DMS53 (cell line): ENCODE data around the gene HOXB9.

ENCODE experiments used
- DNase-seq: peaks from one replicate; lab custom pipeline; 2025; lab: John Stamatoyannopoulos, UW

HOXB9 gene

DNA sequence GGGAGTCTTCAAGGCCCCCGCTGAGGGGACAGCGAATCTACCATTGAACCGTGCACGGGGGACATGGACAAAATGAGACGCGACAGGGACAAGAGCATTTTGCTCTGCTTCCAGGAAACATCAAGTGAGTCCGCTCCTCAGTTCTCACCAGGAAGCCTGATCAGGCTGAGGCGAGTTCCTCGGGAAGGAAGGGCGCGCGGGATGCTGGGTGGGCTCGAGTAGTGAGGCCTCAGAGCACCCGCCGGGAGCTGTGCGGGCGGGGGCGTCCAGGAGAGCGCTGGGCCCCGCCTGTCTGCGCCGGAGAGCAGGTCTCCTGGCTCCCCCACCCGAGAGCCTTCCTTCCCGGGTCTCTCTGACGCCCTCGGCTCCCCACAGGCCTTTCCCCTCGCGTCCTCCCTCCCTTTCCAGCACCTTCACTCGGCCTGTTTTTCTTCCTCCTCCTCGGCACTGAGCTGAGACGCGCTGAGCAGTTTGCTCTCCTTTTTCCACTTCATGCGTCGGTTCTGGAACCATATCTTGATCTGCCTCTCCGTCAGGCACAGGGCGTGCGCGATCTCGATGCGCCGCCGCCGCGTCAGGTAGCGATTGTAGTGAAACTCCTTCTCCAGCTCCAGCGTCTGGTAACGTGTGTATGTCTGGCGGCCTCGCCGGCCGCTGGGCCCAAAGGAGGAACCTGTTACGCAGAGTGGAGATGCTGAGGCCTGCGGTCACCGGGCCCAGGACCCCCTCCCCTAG is 30.0 kb downstream of the HOXB9 start:
- DNase-seq = no peak

DNA sequence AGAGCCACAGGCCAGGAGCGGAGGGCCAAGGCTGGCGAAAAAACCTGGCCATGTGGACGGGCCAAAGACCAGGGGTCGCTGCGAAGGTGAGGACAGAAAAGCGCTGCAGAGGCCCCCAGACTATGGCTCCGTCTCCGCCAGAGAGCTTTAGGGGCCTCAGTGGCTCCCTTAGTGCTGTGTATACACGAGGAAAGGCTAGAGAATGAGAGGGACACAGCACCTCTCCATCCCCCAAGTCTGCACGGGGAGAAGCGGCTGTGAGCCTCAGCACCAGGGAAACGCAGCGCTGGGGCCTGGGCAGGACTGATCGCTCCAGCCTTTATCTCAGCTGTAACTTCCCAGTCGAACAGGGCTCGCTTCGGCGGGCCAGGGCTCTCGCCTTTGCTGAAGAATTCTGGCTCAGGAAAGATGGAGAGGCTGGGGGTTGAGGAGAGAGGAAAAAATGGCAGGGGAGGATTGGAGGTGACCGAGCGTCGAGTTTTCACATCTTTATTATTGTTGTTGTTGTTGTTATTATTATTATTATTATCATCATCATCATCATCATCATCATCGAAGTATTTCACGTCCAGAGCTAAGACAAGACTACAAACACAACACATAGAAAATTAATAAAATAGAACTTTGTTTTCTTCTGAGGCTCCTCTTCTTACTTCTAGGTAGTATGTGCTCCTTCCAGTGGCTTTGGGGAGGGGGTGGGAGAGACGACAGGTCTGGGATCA is 30.7 kb downstream of the HOXB9 start:
- no peak for DNase-seq

DNA sequence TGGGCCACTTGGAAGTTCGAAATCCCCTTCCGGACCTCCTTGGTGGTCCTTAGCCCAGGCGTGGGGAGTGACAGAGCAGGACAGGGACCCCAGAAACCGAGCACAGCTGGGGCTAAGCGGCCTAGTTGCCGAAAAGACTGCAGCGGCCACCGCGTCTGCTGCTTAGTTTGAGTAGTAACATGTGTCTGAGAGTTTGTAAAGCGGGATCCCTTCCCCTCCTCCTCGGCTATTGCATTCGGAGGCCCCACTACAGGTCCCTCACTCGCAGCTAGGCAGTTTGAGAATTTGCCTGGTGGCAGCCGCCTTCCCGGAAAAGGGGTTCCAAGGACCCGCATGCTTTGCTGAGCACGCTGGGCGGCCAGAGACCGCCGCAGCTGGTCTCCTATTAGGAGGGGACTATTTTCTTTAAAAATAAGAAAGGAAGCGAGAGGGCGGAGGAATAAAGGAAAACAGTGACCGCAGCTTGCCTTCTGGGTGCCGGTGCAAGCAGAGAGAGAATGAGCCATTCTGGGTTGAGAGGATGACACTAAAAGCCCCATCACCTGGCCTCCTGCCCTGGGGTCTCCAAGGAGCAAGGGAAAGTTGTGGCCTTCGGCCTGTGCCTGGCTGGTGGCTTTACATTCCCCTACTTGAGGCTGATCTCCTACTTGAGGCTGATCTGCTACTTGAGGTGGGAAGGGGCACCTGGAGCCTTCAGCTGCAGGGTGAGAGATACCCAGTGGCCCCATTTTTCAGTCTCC is 31.4 kb downstream of the HOXB9 start:
- no peak for DNase-seq

DNA sequence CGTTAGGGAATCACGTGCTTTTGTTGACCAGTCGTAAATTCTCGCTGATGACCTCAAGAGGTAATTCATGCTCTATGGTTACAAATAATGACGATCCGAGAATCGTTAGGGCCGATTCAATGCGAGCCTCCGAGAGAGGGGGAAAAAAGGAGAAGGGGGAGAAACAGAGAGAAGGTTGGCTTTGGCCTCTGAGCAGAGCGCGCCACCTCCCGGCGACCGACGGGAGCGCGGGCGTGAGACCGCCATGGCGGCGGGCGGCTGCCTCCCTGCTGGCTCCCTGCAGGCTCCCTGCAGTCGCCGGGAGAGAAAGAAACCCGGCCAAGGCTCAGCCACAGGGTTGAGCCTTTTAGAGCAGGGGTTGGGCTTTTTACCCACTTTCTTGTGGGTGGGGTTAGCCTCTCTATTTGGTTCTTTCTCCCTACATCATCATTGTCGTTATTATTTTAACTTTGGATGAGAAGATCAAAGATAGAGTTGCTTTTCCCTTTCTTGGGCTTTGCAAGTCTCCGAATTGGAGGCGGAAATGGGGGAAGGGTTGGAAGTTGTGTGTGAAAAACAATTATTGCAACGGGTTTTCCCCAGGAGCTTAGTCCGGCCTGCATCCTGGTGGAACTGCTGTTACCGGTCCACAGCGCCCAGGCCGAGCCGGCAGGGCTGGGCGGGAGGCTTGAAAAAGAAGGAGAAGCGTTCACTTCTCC is 32.2 kb downstream of the HOXB9 start:
- DNase-seq = peak; percentile 80

DNA sequence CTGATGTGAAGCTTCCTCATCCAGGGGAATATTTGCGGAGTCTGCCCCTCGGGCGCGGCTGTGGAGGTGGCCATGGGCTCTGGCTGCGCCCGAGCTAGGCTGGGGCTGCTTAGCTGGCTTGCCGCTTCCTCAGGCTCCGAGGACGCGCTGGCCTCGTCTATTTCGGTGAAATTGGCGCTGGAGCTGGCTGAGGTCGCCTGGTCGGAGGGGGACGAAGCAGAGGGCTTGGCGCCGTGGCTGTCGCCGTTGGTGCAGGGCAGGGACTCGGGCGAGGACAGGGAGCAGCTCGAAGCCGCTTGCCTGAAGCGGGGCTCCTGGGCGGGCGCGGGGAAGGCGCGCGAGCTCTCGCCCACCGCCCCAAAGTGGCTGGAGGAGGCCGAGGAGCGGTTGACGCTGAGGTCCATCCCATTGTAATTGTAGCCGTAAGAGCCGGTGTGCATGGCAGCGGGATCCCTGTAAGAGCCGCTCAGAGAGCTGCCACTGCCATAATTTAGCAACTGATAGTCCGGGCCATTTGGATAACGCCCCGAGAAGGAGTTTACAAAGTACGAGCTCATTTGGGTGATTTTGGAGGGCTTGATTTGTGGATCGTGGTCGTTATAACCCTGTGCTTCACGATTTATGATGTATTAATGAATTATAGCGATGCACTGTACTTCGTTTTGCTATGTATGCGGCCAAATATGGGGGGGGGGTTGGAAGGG is 32.9 kb downstream of the HOXB9 start, which contains the start of gene HOXB5:
Gene HOXB5, minus strand, starts transcription at position 654 of the 704 bp plus-strand sequence. Its CDS starts 97 bp downstream, at position 557.
- peak; percentile 64 for DNase-seq

DNA sequence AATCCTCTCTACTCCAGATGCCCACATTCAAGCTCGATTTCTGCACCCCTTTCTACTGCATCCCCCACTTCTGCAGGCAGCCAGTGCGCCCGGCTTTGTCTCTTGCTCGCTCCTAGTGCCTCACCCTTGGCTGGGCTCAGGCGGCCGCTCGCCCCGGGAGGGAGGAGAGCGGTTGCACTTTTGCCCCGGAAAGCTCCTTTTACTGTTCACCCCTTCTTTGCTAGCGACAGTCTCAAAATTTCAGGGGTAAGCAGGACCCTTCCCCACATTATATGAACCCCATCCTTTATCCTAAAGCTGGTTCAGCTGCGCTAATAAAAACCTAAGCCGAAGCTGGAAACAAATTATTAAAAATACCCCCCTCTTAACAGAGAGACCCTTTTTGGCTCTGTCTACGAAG is 33.6 kb downstream of the HOXB9 start:
- peak; percentile 45 for DNase-seq

DNA sequence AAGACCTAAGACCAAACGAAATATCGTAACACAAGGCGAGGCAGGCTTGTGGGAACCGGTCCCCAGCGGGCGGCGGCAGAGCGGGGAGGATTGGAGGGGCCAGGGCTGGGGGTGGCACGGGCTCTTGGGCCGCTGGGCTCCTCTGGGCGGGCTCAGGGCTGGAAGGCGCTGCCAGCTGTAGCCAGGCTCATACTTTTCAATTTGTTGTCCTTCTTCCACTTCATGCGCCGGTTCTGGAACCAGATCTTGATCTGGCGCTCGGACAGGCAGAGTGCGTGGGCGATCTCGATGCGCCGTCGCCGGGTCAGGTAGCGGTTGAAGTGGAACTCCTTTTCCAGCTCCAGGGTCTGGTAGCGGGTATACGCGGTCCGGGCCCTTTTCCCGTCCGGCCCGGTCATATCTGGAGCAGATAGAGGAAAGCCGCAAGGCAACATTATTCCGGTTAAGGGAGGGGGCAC is 34.1 kb downstream of the HOXB9 start:
- DNase-seq = no peak

DNA sequence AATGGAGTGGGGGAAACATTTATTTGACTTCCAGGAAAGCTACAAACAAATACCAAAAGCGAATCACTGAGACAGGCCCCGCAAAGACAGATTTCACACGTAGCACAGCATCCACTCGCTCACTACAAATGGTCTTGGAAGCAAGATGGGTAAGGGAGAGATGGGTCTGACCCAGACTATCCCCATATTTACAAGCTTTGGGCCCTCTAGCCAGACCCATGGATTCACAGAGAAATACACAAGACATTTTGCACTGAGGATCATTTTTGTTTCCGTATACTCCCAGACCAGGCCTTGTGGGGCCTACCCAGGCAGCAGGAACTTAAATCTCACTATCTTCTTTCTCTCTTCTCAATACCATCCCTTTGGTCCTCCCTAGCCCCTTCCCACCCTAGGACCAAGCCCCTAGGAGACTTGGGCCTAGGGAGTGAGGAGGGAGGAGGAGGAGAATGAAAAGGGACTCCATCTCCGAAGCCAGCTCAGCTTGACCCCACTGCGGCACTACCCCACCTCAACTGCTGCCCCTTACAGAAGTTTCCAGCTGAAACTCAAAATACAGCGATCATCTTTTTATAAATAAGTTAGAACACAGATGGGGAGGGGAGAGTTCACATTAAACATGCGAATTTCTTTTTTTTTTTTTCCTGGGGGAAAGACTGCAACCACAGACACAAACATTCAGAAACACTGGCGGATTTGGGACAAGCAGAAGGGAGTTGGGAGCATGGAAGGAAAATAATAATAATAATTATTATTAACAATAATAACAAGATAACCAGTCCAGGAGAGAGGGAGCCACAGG is 34.7 kb downstream of the HOXB9 start:
- no peak for DNase-seq

DNA sequence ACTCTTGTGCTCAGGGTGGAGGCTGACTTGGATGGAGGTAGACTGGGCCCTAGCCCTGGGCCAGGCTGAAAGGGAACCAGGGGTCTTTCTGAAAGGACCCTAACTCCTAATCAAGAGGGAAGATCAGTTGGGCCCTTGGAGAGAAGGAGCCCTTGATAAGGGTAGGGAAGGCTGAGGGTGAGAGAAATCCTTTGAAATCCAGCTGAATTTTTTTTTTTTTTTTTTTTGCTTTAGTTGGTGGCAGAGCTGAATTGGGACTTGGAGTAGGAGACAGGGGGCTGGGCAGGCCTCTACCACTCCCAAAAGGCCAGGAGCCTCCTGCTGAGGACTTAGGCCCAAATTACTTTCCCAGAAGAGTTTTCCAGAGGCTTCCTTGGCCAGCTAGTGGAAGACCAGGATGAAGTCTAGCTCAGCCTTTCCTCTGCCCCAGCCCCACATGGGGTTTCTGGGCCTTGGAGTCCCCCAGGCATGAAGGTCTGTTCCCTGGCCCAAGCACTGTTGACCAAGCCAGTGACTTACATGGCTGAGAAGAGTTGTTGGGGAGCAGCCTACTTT is 35.5 kb downstream of the HOXB9 start:
- DNase-seq = no peak

DNA sequence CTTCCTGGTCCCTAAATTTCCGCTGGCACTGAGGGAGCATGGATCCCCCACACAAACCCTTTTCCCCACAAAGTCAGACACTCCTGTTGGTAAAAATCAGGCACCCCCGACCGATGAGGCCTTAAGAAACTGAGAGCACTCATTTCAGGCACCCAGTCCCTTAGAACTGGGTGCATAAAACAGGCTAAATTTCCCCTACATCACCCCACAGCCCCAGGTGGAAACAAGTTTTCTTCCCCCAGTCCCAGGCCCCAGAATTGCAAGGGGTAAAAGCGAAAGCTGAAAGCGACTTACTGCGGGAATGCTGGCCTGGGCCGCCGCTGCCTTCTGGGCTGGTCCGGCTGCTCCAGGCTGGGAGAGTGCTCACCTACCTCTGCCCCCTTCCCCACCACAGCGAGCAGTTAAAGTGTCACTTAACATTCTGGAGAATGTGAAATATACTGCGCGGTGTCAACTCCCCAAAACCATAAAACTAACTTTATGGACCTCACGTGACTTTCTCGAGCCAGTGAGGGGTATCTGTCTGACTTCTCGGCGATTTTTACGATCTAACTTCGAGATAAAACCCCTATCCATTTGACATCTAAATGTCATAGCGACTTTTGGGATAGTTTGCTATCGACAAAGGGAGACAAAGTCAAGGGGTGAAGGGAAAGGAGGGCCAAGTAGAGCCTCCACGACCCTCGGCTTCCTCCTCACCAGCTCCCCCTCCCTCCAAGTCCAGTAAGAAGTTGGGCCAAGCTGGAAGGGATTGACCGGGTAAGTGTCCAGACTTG is 36.1 kb downstream of the HOXB9 start, which contains the start of gene HOXB3:
Gene HOXB3, minus strand, starts transcription at position 411 of the 776 bp plus-strand sequence. CDS start 37,767 bp downstream, outside the sequence.
- no peak for DNase-seq

DNA sequence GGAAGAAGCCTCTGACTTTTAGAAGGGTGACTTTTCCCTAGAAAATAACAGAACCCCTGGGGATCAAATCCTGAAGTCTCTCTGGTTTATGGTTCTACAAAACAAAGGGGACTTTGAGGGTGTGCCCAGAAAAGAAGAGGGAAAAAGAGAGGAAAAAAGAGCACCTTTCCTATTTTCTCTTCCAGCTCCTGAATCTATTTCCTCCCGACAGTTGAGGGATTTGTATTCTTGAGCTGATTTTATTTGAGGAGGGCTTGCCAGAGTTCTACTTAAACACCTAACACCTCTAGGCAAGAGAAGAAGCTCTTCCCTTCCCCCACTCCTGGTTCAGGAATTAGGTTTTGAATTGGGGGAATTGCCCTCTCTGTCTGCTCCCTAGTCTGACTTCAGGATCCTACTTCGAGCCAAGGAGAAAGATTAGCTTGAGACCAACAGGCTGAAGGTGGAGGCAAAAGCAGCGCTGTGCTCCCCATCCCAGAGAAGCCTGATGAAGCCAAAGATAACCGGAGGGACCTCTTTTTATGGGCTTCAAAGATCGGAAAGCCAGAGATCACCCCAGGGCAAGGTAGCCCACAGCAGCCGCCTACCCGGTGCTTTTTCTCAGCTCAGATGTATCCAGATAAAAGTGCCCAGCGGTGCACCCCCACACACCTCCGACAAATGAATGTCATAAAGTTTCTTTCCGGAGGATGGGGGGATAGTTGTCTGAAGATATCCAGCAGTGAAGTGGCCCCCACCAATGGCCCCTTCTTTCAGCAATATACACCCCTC is 36.9 kb downstream of the HOXB9 start:
- DNase-seq = no peak

DNA sequence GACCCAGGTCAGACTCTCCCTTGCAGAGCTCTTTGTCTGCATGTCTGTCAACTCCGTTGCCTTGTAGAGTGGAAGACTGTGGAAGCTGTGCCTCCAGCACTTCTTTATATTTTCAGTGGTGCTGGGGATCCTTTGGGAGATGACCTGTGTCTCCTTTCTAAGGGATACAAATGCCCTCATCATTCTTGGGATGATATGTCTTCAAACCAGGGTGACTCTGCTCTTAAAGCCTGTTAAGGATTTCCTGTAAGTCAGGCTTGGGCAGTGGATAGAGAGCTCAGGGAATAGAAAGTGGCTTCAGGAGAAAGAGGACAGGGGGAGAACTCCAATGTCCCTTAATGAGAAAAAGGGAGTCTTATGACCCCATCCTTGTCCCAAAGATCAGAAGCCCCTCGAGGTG is 37.6 kb downstream of the HOXB9 start:
- no peak for DNase-seq

DNA sequence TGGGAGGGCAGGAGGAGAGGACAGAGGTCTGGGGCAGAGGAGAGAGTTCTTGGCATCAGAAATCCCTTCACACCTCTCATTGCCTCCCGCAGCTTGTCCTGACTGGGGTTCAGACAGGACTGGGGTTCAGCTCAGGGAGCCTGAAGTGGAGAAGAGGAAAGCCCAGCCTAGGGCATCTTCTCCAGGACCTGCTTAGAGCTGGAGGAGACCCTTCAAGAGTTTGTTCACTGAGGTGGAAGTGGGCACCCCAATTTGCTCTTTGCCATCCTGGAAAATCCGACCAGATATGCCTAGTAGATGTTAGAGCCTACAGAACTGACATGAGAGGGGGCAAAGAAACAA is 38.1 kb downstream of the HOXB9 start:
- DNase-seq = no peak

DNA sequence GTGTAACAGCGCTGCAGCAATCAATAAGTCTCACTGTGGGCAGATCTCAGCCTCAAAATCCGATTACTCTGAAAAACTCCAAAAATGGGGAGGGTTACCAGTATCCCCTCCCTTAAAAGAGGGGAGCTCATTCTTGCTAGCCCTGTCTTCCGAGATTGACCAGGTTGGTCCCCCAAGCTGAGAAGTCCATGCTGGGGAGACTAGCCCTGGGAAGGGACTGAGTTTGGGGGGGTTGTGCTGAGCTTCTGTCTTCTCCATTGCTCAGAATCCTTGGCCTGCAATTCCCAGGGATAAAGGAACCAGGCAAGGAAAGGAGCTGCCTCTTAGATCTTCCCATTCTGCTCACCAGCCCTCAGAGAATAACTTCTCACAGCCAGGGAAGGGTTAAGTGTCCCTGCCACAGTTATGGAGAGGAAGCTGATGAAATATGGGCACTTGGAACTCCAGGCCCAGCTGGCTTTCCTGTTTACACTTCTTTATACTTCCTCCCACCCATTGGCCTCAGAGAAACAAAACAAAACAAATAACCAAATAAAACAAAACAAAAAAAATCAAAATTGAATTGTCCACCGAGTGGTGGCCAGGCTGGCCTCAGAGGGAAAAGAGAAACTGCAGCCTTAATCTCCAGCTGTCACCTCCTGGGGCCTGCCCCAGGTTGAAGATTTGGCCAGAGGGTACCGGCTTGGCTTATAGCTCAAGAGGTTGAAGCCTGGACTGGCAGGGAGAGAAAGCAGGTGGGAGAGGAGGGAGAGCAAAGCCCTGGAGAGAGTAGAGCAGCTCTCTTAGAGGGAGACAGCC is 38.7 kb downstream of the HOXB9 start:
- DNase-seq = peak; percentile 63

DNA sequence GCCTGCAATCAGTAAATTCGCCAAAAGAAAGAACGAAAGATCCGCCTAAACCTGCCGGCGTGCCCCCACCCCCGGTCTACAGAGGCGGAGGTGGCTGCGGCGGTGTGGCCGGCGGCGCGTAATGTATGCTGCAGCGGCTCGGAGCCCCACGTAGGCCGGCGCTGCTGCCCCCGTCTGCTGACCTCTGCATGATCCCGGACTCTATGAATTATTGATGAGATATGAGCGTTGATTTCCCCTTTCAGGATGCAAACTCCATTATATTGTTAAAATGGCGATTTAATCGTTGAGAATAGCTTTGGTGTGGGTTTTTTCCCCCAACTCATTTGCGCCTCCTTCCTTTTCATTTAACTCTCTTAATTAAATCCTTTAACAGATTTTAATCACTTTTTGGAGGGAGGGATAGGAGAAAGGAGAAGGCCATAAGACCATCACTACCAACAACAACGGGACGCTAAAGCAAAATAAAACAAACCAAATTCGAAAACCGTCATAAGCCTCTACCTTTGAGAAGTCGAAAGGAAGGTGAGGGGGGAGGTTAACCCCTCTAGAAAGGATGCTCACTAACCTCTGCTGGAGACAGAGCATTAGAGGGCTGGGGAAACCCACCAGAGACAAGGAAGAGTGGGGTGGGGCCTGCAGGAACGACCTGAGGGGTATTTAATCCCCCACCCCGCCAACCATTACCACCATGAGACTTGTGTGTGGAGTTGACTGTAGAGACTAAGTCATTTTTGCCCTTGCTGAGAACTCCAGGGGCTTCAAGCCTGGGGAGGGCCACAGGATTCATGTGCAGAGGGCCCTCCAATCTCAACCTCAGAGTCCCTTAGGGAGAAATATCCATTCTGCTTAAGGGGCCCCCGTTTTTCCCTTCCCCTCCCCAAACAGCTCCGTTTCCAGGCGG is 39.6 kb downstream of the HOXB9 start:
- no peak for DNase-seq

DNA sequence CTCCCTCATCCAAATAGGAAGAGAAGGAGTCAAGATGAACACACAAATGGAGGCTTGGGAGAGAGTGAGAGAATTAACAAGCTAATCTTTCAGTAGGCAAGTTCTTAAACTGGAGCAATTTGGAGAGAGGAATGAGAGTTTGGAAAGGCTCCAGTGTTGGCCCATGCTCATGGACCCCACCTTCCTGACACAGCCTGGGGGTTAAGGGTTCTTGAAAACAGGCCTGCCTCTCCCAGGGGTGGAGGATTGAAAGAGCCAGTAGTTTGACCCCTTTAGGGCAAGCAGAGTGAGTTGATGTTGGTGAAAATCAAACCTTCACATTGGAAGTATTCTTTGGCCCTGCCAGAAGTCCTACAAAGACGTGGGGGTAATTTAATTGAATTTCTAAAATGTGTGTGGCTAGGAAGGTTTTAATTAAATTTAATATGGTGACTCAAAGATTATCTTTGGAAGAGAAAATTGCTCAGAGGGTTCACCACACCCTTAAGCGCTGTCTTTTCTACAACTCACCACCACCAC is 41.9 kb downstream of the HOXB9 start:
- no peak for DNase-seq
